Astrocyte (in vitro differentiated cells and primary cell): ENCODE measurements around the gene HMGN2. TPM values are rescaled to one million over a fixed set of nuclear protein-coding genes. Genes with fewer than 3 reads are reported as not detected.
A peak's percentile ranks its signal among the peaks of the same experiment; 100 is the strongest.
"Not testable (repeated sequence)": the region's sequence is repeated elsewhere in the genome, so short reads cannot be mapped to it uniquely, and the experiment has no call there.

Experiments
- DNase-seq: peaks from one replicate; pipeline ENCODE4 v3.0.0-alpha.2; 2010; ENCODE audit warnings: low read depth
- FAIRE-seq: peaks from 2 replicates; lab custom pipeline; 2011; peaks lifted over from hg19 to GRCh38; lab: Jason Lieb, UNC
- H2AFZ ChIP-seq: 2 replicates; pipeline ENCODE4 v1.6.0; 2012; ENCODE audit warnings: low read depth, low read length, inconsistent platforms
- H3K27ac ChIP-seq: 2 replicates; pipeline ENCODE4 v1.5.1; 2011; ENCODE audit warnings: low read depth, low read length, inconsistent platforms
- H3K27me3 ChIP-seq: 2 replicates; pipeline ENCODE4 v1.6.0; 2011; ENCODE audit warnings: low read length, inconsistent platforms; ENCODE audit not compliant: insufficient read depth
- H3K36me3 ChIP-seq: 2 replicates; pipeline ENCODE4 v1.5.1; 2011; ENCODE audit warnings: low read length, inconsistent platforms; ENCODE audit not compliant: insufficient read depth
- H3K4me1 ChIP-seq: 2 replicates; pipeline ENCODE4 v1.5.1; 2011; ENCODE audit warnings: low read length, inconsistent platforms; ENCODE audit not compliant: insufficient read depth
- H3K4me2 ChIP-seq: 2 replicates; pipeline ENCODE4 v1.6.0; 2012; ENCODE audit warnings: low read length, inconsistent platforms
- H3K4me3 ChIP-seq: 2 replicates; pipeline ENCODE4 v1.5.1; 2011; ENCODE audit warnings: low read depth, mild to moderate bottlenecking, low read length, inconsistent platforms; ENCODE audit not compliant: insufficient read depth
- H3K79me2 ChIP-seq: 2 replicates; pipeline ENCODE4 v1.6.0; 2012; ENCODE audit warnings: mild to moderate bottlenecking, low read length, inconsistent platforms; ENCODE audit not compliant: insufficient read depth
- H3K9ac ChIP-seq: 2 replicates; pipeline ENCODE4 v1.6.0; 2012; ENCODE audit warnings: mild to moderate bottlenecking, low read length, inconsistent platforms
- H3K9me3 ChIP-seq: 2 replicates; pipeline ENCODE4 v1.5.1; 2012; ENCODE audit warnings: low read depth, mild to moderate bottlenecking, low read length, inconsistent platforms; ENCODE audit not compliant: insufficient read depth
- H4K20me1 ChIP-seq: 2 replicates; pipeline ENCODE4 v1.6.0; 2012; ENCODE audit warnings: low read length, inconsistent platforms; ENCODE audit not compliant: insufficient read depth
- H3K27ac Mint-ChIP-seq: one replicate; pipeline ENCODE4 v1.8.0; 2021; ENCODE audit warnings: mild to moderate bottlenecking, mixed read lengths; ENCODE audit not compliant: unreplicated experiment
- H3K27me3 Mint-ChIP-seq: one replicate; pipeline ENCODE4 v1.8.0; 2021; ENCODE audit warnings: low read depth, mixed read lengths; ENCODE audit not compliant: unreplicated experiment
- H3K36me3 Mint-ChIP-seq: one replicate; pipeline ENCODE4 v1.8.0; 2021; ENCODE audit warnings: low read depth, mixed read lengths; ENCODE audit not compliant: unreplicated experiment
- H3K4me1 Mint-ChIP-seq: one replicate; pipeline ENCODE4 v1.8.0; 2021; ENCODE audit warnings: low read depth, mixed read lengths; ENCODE audit not compliant: unreplicated experiment
- H3K4me3 Mint-ChIP-seq: one replicate; pipeline ENCODE4 v1.8.0; 2021; ENCODE audit warnings: mild to moderate bottlenecking, moderate library complexity, mixed read lengths; ENCODE audit not compliant: unreplicated experiment
- H3K9me3 Mint-ChIP-seq: one replicate; pipeline ENCODE4 v1.8.0; 2021; ENCODE audit warnings: mild to moderate bottlenecking, mixed read lengths; ENCODE audit not compliant: unreplicated experiment
- CTCF ChIP-seq: IDR thresholded peaks from 2 replicates; pipeline ENCODE4 v1.5.1; 2011; ENCODE audit warnings: low read depth, mild to moderate bottlenecking, inconsistent platforms, low read length, moderate library complexity; ENCODE audit not compliant: insufficient read depth
- EZH2 ChIP-seq: IDR thresholded peaks from 2 replicates; pipeline ENCODE4 v1.6.1; 2012; ENCODE audit warnings: mild to moderate bottlenecking, low read length, inconsistent platforms; ENCODE audit not compliant: insufficient read depth
- total RNA-seq: library from RNA; stranded (reverse); gene quantifications from 2 replicates; pipeline ENCODE4 v1.2.1, GENCODE V29; 2021

HMGN2 gene
- total RNA-seq, 1 donor from 2014 or later, result 124 TPM

- FAIRE-seq, result no peak
- Mint-ChIP-seq H3K9me3 (no peaks in the 10 kb centered on the region), H3K27ac (peak overlapping the region; percentile 20), H3K4me1 (no peaks in the 10 kb centered on the region), H3K27me3 (peaks cover 2% of the 10 kb centered on the region), H3K36me3 (no peaks in the 10 kb centered on the region), H3K4me3 (peak overlapping the region; percentile 4)
- H3K9ac ChIP-seq, result no peak overlapping the region
- TF ChIP-seq EZH2 (no peak), CTCF (no peak)
- no peaks in the 10 kb centered on the region for H3K9me3 ChIP-seq
- no peak for DNase-seq
- H3K27me3 ChIP-seq, result no peaks in the 10 kb centered on the region
- H3K36me3 ChIP-seq, result no peaks in the 10 kb centered on the region
- no peak overlapping the region for H3K4me3 ChIP-seq
- H3K4me2 ChIP-seq, result no peak overlapping the region
- H2AFZ ChIP-seq, result no peak overlapping the region
- peaks cover 16% of the 10 kb centered on the region for H3K4me1 ChIP-seq
- H3K79me2 ChIP-seq, result no peaks in the 10 kb centered on the region
- H3K27ac ChIP-seq, result no peak overlapping the region
- H4K20me1 ChIP-seq, result no peaks in the 10 kb centered on the region
Measured at GRCh38 chr1:26498894-26499293, 26.7 kb downstream of the HMGN2 start.

GRCh38 chr1:26500488-26501175 is 28.4 kb downstream of the HMGN2 start:
- no peak for FAIRE-seq
- Histone ChIP-seq H3K79me2 (no peaks in the 10 kb centered on the region), H3K9ac (peak overlapping the region; percentile 84), H4K20me1 (no peaks in the 10 kb centered on the region), H3K27me3 (no peaks in the 10 kb centered on the region), H3K4me3 (peak overlapping the region; percentile 70), H3K27ac (peak overlapping the region; percentile 52), H3K4me1 (peaks cover 16% of the 10 kb centered on the region), H2AFZ (peak overlapping the region; percentile 93), H3K9me3 (no peaks in the 10 kb centered on the region), H3K36me3 (no peaks in the 10 kb centered on the region), H3K4me2 (peak overlapping the region; percentile 96)
- DNase-seq, result peak; percentile 36
- Mint-ChIP-seq H3K36me3 (no peaks in the 10 kb centered on the region), H3K27me3 (no peaks in the 10 kb centered on the region), H3K9me3 (no peaks in the 10 kb centered on the region), H3K4me3 (peak overlapping the region; percentile 84), H3K27ac (peak overlapping the region; percentile 83), H3K4me1 (no peaks in the 10 kb centered on the region)
- TF ChIP-seq EZH2 (no peak), CTCF (no peak)

- DNase-seq, result not testable (repeated sequence)
Measured at GRCh38 chr1:26510711-26511110, 38.5 kb downstream of the HMGN2 start.

GRCh38 chr1:26515836-26516235 is 43.6 kb downstream of the HMGN2 start:
- not testable (repeated sequence) for H4K20me1 ChIP-seq, H3K4me3 ChIP-seq, H3K79me2 ChIP-seq, H3K27ac ChIP-seq, H3K36me3 ChIP-seq, H3K9ac ChIP-seq, FAIRE-seq, H3K36me3 Mint-ChIP-seq, H3K4me3 Mint-ChIP-seq, H3K27ac Mint-ChIP-seq, H3K9me3 ChIP-seq, H3K27me3 Mint-ChIP-seq, H3K4me2 ChIP-seq, H3K4me1 ChIP-seq, H2AFZ ChIP-seq, DNase-seq, H3K4me1 Mint-ChIP-seq, H3K9me3 Mint-ChIP-seq
- peaks cover 10% of the 10 kb centered on the region for H3K27me3 ChIP-seq

More at GRCh38 chr1:26510711-26511110, 38.5 kb downstream of the HMGN2 start:
- H3K9ac ChIP-seq, H3K27ac Mint-ChIP-seq, H3K27me3 Mint-ChIP-seq, H3K9me3 Mint-ChIP-seq, H3K36me3 Mint-ChIP-seq, H3K4me1 ChIP-seq, FAIRE-seq, H3K4me1 Mint-ChIP-seq, H3K4me3 ChIP-seq, H3K27me3 ChIP-seq, H2AFZ ChIP-seq, H3K9me3 ChIP-seq, H3K36me3 ChIP-seq, H3K79me2 ChIP-seq, H3K27ac ChIP-seq, H4K20me1 ChIP-seq, H3K4me2 ChIP-seq, H3K4me3 Mint-ChIP-seq: not testable (repeated sequence)
